Measurements from ENCODE around the gene BPIFB3. TPM values are rescaled to one million over a fixed set of nuclear protein-coding genes. Genes with fewer than 3 reads are reported as not detected.

BPIFB3 gene
- total RNA-seq, 4 donors from 2014 or later, result not detected

Other genes with a start within 250 kb of the BPIFB3 start
- gene MAPRE1, start 233.9 kb upstream of the BPIFB3 start, total RNA-seq, result 100 to 1,000 TPM in 3 of 4 donors, 10 to 100 TPM in 1; 98.9 to 143 (median 110) TPM
- 1 to 10 TPM in 1 of 4 donors, under 1 TPM in 1, not detected in 2; 0.27 to 2.3 TPM for gene EFCAB8, start 195.0 kb upstream of the BPIFB3 start, total RNA-seq
- gene SUN5, start 49.5 kb upstream of the BPIFB3 start, total RNA-seq, result not detected
- gene BPIFB2, start 46.2 kb upstream of the BPIFB3 start, total RNA-seq, result not detected
- not detected for gene BPIFB6, start 22.3 kb upstream of the BPIFB3 start, total RNA-seq
- gene BPIFB4, start 25.7 kb downstream of the BPIFB3 start, total RNA-seq, result not detected
- gene BPIFA2, start 114.3 kb downstream of the BPIFB3 start, total RNA-seq, result not detected
- gene BPIFA3, start 163.4 kb downstream of the BPIFB3 start, total RNA-seq, result not detected
- gene BPIFA1, start 182.1 kb downstream of the BPIFB3 start, total RNA-seq, result not detected
- not detected for gene BPIFB1, start 229.3 kb downstream of the BPIFB3 start, total RNA-seq

Measured in thyroid gland (tissue), 4 donors.